UCSD-AML1 (cell line): ENCODE data around the gene DNAJA2.
A peak's percentile ranks its signal among the peaks of the same experiment; 100 is the strongest.
"Not testable (repeated sequence)": the region's sequence is repeated elsewhere in the genome, so short reads cannot be mapped to it uniquely, and the experiment has no call there.

ENCODE experiments used
- DNase-seq: peaks from one replicate; lab custom pipeline; 2025; ENCODE audit not compliant: unreplicated experiment; lab: John Stamatoyannopoulos, UW

DNAJA2 gene

DNA sequence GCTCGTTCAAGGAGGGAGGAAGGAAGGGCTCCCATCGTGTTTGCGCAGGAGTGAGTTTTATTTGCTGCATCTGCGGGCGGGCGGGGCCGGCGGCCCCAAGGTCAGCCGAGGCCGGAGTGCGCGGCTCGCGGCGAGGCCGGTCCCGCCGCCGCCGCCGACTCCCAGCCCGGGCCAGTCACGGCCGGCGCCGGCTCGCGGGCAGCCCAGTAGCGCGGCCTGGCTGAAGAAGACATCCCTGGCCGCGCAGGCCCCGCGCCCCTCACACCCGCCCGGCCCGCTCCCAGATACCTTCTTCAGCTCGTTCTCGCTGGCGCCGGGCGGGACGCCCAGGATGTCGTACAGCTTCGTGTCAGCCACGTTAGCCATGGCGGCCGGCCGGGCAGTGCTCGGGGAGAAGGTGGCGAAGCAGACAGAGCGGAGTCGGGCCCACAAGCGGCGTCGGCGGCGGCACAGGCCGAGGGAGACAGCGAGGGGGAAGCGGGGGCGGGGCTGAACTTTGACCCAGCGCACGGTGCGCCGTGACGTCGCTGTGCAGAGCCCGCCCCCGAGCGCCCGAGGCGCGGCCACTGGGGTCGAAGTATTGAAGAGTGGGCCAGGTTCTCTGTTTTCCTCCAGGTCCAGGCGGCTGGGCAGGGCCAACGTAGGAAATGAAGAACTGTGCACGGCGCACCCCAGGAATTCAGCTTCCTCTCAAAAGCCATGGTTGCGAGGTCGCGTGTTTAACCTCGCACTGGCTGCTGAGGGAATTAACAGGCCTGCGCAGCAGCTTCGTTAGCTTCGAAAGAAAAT is at the start of gene DNAJA2:
Gene DNAJA2 (minus strand): TSS at position 468 of the 789 bp plus-strand sequence. CDS start 102 bp downstream, at position 366.
- DNase-seq = peak; percentile 92

DNA sequence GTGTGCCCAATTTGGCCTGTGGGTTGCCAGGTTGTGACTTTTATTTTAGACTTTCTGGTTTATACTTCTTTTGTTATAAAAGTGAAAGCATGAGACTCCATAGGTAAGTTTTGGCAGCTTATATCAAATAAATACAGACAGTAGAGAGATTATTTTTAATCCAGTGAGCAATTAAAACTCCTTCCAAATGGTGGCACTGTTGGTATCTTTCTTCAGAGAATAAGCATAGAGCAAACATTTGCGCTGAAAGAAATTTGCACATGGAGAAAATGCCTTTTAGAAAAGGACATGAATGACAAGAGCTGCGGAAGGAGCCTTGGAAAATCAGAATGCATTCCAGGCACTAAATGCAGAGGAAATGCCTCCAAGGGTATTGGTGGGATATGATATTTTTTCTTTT is 46.1 kb upstream of the DNAJA2 start:
- DNase-seq = no peak

DNA sequence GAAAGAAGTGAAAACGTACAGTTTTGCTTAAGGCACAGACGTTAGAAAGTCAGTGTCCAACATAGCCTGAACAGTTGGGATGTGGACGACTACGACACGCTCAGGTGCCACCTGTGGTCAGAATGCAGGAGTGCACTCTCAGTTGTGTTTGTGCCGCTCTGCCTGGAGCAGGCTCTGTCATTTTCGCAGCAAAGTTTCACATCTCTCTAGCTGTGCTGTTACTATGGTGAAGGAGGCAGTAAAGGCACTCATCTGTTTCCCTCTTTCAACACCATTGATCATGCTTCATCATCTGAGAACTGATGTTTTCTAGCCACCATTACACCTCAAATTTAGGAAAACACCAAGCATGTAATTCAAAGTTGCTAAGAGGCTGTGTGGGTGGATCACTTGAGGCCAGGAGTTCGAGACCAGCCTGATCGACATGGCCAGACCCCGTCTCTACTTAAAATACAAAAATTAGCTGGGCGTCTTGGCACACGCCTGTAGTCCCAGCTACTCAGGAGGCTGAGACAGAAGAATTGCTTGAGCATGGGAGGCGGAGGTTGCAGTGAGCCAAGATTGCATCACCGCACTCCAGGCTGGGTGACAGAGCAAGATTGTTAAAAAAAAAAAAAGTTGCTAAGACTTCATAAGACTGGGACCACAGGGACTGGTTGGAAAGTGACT is 44.9 kb upstream of the DNAJA2 start:
- no peak for DNase-seq

DNA sequence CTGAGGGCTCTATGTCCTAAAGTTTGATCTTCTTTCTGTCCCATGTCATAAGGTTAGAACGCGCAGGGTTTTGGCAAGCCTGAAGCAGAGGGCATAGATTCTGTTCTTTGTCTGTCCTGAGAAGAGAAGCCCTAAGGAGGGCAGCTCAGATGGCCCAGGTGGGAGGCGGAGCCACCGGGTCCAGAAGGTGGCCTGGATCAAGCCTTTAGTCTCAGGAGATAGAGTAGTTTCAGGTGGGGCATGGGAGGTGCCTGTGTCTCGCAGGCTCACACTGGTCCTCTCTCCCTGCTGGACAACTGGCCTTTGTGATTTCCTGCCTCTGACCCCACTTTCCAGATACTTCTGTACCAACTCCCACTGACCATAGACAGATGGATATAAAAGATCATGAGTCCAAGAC is 44.2 kb upstream of the DNAJA2 start:
- no peak for DNase-seq

DNA sequence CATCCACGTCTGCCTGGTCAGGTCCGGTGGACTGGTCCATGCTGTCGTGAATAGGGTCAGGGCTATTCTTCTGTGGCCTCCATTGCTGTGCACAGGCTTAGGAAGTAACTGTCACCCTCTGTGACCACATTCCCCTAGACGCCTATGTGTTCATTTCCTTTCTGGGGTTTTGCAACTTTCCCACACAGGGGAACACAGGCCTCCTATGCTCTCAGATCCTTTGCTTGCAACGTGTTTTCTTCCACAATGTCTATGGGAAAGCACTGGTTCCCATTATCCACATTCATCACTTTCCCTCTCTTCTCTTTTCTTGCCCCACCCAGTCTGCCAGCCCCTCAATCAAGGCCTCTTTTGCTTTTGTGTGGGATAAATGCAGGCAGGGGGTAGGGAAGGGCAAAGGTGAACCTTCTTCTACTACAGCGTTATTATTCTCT is 43.2 kb upstream of the DNAJA2 start:
- DNase-seq = peak; percentile 37

DNA sequence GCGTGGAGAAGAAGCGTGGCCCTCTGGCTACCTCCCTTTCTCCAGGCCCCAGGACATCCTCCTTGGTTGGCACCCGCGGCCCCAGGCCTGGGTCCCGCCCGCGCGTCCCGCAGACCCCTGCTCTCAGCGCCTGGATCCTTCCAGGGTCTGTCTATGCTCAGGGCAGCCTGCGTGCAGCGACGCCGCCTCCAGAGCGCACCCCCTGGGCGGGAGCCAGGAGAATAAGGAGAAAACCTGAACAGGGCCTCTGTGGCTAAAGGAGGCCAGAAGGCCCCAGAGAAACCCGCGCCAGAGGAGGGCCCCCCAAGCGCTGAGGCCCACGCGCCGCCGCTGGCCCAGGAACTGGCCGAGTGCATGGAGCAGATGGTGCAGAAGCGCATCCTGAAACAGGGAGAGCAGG is 40.4 kb upstream of the DNAJA2 start:
- DNase-seq = no peak

DNA sequence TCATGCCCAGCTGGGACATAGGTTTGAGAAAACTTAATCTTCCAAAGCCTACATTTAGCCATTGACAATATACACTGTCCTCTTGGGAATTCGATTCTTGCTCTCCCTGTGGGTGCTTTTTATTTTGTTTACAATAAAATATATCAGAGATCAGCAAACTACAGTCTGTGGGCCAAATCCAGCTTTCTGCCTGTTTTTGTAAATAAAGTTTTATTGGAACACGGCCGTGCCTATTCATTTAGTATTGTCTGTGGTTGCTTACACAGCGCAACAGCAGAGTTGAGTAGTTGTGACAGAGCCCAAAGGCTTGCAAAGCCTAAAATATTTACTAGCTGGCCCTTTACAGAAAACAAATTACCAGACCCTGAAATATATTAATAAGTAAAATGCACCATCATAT is 39.7 kb upstream of the DNAJA2 start:
- no peak for DNase-seq

DNA sequence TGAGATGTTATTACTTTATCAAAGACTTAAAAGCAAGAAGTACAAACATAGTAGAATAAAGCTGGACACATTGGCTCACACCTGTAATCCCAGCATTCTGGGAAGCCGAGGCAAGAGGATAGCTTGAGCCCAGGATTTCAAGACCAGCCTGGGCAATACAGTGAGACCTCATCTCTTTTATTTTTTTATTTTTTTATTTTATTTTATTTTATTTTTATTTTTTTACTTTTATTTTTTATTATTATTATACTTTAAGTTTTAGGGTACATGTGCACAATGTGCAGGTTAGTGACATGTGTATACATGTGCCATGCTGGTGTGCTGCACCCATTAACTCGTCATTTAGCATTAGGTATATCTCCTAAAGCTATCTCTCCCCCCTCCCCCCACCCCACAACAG is 37.3 kb upstream of the DNAJA2 start:
- DNase-seq = not testable (repeated sequence)

DNA sequence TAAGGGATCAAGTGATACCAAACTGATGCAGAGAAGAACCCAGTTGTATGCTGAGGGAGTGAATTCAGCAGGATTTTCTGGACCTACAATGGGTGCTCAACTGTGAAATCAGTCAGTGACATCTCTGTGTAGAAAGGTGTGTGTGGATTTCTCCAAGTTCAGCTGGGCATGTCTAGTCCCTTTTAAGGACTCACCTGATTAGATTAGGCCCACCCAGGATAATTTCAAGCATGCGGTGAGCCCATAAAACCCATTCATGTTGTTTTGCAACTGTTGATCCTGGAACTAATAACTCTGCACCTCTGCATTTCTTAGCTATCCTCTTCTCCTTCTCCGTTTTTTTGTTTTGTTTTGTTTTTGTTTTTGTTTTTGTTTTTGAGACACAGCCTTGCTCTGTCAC is 35.1 kb upstream of the DNAJA2 start:
- no peak for DNase-seq

DNA sequence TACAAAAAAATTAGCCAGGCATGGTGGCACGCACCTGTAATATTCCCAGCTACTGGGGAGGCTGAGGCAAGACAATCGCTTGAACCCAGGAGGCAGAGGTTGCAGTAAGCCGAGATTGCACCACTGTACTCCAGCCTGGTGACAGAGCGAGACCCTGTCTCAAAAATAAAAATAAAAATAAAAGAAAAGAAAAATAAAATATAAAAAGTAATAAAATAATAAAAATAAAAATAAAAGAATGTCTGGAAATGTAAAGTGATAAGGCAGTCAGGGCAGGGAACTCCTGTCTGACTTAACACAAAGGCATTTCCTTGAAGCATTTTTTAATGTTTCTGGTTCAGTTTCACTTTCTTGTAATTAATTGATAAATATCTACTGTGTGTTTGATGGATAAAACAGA is 34.7 kb upstream of the DNAJA2 start:
- DNase-seq = no peak

DNA sequence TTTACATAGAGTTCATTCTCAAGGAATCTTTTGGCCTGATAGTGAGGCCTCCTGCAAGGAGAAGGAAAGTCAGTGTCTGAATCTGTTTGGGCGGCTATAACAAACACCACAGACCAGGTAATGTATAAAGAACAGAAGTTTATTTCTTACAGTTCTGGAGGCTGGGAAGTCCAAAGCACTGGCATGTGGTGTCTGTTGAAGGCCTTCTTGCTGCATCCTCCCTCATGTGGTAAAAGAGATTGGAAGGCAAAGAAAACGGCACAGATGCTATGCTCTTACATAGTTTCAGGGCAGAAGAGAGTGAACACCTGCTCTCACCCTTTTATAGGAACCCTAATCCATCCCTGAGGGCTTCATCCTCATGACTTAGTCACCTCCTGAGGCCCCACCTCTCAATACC is 31.2 kb upstream of the DNAJA2 start:
- DNase-seq = no peak

DNA sequence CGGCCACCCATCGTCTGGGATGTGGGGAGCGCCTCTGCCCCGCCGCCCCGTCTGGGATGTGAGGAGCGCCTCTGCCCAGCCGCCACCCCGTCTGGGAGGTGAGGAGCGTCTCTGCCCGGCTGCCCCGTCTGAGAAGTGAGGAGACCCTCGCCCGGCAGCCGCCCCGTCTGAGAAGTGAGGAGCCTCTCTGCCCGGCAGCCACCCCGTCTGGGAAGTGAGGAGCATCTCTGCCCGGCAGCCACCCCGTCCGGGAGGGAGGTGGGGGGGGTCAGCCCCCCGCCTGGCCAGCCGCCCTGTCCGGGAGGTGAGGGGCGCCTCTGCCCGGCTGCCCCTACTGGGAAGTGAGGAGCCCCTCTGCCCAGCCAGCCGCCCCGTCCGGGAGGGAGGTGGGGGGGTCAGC is 26.6 kb upstream of the DNAJA2 start:
- not testable (repeated sequence) for DNase-seq

DNA sequence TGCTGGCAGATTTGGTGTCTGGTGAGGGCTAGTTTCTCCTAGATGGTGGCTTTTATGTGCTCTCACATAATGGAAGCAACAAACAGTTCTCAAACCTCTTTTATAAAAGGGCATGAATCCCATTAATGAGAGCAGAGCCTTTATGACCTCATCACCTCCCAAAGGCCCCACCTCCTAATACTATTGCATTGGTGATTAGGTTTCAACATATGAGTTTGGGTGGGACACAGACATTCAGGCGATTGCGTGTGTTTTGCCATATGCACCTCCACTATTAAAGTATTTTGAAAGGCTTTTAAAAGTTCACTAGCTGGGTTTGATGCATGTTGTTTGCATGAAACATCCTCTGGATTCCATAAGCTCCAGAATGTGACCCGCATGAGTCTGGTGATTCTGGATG is 24.4 kb upstream of the DNAJA2 start:
- no peak for DNase-seq

DNA sequence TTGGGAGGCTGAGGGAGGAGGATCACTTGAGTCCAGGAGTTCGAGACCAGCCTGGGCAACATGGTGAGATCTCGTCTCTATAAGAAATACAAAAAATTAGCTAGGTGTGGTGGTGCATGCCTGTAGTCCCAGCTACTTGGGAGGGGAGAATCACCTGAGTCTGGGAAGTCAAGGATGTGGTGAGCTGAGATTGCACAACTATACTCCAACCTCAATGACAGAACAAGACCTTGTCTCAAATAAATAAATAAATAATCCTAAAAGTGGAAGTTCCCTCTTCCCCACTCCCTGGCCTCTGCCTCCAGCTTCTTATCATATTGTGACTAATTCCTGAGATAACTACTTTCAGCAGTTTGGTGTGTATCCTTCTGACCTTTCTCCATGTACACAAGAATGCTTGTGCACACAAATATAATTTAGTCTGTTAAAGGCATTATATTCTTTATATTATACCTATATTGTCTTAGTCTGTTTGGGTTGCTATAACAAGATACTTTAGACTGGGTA is 23.5 kb upstream of the DNAJA2 start:
- DNase-seq = no peak

DNA sequence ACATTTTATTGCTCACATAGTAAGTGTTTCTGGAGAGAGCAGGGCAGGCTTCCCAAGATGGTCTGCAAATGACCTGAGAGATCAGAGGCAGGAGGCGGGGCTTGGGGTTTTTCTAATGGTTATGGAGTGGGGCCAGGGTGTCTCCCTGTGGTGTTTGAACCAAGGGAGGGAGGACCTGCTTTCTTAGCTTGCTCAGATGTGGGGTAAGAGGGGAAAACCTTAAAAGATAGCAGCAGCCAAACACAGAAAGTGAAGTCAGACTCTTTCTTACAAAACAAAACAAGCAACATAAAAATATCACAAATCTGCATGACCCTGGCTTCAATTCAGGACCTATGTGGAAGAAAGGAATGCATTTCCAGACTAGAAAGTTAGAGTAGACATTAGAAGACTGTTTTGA is 22.9 kb upstream of the DNAJA2 start:
- no peak for DNase-seq

DNA sequence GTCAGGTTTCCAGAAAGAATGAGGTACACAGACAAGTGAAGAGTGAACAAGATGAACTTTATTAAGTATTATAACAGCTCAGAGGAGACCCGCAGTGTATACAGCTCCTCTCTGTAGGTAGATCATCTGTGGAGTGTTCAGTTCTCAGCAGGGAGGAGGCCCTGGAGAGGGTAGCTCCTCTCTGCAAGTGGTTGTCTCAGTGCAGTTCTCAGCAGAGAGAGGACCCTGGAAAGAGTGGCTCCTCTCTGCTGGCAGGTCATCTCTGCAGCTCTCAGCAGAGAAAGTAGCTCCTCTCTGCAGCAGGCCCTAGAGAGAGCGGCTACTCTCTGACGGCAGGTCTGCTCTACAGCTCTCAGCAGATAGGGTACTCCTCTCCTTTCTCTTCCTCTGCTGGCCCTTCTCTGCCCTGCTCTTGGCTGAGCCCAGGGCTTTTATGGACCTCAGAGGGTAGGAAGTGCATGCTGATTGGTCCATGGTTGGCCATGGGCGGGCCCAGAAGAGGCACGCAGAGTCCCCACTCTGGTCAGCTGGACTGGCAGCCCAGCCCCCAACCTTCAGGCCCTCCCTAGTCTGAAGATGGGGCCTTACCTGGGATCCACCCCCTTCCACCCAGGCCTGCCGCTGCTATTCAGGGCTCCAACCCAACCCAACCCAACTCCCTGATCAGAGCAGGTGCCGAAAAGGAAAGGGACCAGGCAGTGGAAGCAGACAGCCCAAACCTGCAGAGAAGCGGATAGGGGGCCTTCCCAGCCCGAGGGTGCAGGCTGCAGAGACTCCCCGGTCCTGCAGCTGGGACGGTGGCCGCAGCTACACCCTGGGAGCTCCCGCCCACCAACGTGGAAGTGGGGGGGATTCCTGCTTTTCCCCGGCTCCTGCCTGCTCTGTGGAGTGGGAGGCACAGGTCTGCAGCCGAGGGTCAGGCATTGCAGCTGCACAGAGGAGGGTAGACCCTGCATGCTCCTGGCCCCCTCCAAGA is 18.5 kb upstream of the DNAJA2 start:
- no peak for DNase-seq

DNA sequence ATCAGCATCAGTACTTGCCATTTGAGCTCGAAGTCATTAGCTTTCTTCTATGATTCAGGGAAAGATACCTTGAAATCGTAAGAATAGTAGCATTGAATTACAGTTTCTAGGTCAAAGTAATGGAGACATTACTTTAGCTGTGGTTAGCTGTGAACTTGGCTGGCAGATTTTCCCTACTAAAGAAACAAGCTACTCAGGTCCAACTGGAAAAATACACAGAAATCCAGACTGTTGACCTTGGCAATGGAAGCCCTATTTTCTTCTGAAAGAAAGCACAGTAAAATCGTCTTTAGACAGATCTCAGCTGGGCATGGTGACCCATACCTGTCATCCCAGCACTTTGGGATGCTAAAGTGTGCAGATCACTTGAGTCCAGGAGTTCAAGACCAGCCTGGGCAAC is 13.4 kb upstream of the DNAJA2 start:
- no peak for DNase-seq

DNA sequence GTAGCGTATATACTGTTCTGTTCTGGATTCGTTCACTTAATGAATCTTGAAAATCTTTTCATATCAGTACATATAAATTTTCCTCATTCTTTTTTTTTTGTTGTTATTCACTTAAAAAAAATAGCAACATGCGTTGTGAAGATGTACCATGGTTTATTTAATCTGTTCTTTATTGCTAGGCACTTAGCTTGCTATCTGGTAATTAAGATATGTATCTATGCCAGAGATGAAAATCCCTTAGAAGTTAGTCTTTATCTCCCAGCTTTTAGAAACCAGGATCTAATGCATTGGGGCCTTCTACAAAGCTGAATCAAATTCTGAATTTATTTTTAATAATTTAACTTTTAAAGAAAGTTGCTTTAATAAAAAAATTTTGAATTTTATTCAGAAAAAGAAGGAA is 13.0 kb upstream of the DNAJA2 start:
- no peak for DNase-seq

DNA sequence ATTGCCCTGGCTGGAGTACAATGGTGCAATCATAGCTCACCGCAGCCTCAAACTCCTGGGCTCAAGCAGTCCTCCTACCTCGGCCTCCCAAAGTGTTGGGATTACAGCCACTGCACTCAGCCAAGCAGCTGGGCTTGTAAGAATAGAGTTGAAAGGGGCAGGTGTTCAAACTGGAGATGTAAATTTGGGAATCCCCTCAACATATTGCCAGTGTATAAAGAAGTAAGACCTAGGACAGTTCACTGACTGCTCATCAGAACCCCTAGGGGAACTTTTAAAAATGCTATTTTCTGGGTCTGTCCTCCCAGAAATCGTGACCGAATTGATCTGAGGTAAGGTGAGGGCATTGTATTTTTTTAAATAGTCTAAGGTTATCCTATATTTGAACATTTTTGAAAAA is 8.9 kb upstream of the DNAJA2 start:
- DNase-seq = no peak

DNA sequence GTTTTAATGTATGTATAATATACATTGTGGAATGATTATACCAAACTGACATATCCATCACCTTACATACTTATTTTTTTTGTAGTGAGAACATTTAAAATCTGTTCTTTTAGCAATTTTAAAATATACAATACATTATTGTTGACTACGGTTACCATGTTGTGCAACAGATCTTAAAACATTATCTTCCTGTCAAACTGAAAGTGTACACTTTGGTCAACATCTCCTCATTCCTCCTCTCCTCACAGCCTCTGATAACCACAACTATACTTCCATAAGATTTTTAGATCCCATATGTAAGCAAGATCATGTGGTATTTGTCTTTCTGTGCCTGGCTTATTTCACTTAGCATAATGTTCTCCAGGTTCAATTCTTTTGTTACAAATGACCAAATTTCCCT is 7.5 kb upstream of the DNAJA2 start:
- DNase-seq = no peak

DNA sequence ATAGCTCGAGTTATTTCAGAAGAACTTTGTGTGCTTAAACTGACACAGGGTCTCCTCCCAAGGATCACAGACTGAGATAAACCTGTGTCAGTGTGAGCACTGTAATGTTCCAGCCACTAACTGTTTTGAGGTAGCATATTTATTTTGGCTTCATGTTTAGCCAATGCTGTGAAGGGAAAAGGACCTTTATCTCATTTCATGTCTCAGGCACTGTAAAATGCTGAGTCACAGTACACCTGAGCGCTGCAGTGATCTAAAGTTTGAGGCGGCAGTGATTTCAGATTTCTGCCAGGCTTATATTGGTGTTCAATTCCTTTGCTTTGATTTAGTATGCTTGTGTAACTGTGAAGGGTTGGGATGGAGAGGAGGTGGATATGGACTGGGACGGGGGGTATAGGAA is 3.1 kb upstream of the DNAJA2 start:
- no peak for DNase-seq
